IPS-15b (cell line): ENCODE data around the gene TNKS2.
"Not testable (repeated sequence)": the region's sequence is repeated elsewhere in the genome, so short reads cannot be mapped to it uniquely, and the experiment has no call there.

ENCODE experiments used
- H3K27me3 ChIP-seq: one replicate; pipeline ENCODE4 v1.6.1; 2013; ENCODE audit warnings: low read length; ENCODE audit not compliant: control insufficient read depth, insufficient read depth
- H3K36me3 ChIP-seq: one replicate; pipeline ENCODE4 v1.6.1; 2013; ENCODE audit warnings: low read length; ENCODE audit not compliant: control insufficient read depth, insufficient read depth
- H3K4me1 ChIP-seq: one replicate; pipeline ENCODE4 v1.6.1; 2013; ENCODE audit warnings: mild to moderate bottlenecking, low read length; ENCODE audit not compliant: control insufficient read depth, insufficient read depth
- H3K4me3 ChIP-seq: one replicate; pipeline ENCODE4 v1.5.1; 2013; ENCODE audit warnings: low read depth, low read length
- H3K9ac ChIP-seq: one replicate; pipeline ENCODE4 v1.6.1; 2013; ENCODE audit warnings: low read depth, mild to moderate bottlenecking, low read length
- H3K9me3 ChIP-seq: one replicate; pipeline ENCODE4 v1.6.1; 2013; ENCODE audit warnings: mild to moderate bottlenecking, low read length; ENCODE audit not compliant: control insufficient read depth, insufficient read depth

The TNKS2 gene

DNA sequence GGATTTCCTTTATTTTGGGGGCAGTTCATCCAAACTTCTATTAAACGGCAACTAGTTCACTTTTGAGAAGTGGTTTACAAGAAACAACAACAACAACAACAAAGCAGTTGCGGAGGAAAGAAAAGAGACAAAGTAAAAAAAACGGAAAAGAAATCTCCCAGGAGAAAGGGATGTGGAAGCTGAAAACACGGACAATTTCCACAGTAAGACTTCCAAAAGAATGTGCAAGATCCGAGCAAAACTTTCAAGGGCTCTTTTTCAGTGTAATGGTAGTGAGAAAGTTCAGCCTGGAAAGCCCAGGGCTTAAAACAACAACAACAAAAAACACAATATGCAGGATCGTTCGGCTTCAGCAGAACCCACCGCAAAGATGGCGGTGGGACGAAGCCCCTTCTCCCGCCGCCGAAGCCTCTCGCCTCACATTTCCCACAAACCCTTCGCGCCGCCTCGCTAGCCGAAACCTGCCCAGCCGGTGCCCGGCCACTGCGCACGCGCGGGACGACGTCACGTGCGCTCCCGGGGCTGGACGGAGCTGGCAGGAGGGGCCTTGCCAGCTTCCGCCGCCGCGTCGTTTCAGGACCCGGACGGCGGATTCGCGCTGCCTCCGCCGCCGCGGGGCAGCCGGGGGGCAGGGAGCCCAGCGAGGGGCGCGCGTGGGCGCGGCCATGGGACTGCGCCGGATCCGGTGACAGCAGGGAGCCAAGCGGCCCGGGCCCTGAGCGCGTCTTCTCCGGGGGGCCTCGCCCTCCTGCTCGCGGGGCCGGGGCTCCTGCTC lies at the start of gene TNKS2:
TNKS2 (plus strand) TSS at position 553 of the 775 bp plus-strand sequence. CDS start 265 bp downstream, outside the sequence.
- H3K4me1 ChIP-seq: peaks cover 21% of the 10 kb centered on the region

DNA sequence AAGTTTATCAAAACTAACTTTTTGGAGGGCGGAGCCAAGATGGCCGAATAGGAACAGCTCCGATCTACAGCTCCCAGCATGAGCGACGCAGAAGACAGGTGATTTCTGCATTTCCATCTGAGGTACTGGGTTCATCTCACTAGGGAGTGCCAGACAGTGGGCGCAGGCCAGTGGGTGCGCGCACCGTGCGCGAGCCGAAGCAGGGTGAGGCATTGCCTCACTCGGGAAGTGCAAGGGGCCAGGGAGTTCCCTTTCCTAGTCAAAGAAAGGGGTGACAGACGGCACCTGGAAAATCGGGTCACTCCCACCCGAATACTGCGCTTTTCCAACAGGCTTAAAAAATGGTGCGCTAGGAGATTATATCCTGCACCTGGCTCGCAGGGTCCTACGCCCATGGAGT lies 48.6 kb upstream of the TNKS2 start:
- H3K27me3 ChIP-seq, H3K36me3 ChIP-seq, H3K9ac ChIP-seq, H3K4me1 ChIP-seq, H3K9me3 ChIP-seq: not testable (repeated sequence)
- H3K4me3 ChIP-seq: peak overlapping the region; percentile 20

More for the DNA sequence above, at the start of gene TNKS2:
- Histone ChIP-seq H3K9me3 (no peaks in the 10 kb centered on the region), H3K36me3 (no peaks in the 10 kb centered on the region), H3K4me3 (peak within 1 kb of the TSS; percentile 84), H3K9ac (peak within 1 kb of the TSS; percentile 92), H3K27me3 (no peaks in the 10 kb centered on the region)

- no peak overlapping the region for H3K9ac ChIP-seq
- no peaks in the 10 kb centered on the region for H3K36me3 ChIP-seq
- H3K4me1 ChIP-seq: no peaks in the 10 kb centered on the region
- no peak overlapping the region for H3K4me3 ChIP-seq
- H3K9me3 ChIP-seq: no peaks in the 10 kb centered on the region
- no peaks in the 10 kb centered on the region for H3K27me3 ChIP-seq
These were observed 41.9 kb upstream of the TNKS2 start for GRCh38 chr10:91756286-91756685.

GRCh38 chr10:91758303-91759146 lies 39.7 kb upstream of the TNKS2 start:
- no peaks in the 10 kb centered on the region for H3K27me3 ChIP-seq

DNA sequence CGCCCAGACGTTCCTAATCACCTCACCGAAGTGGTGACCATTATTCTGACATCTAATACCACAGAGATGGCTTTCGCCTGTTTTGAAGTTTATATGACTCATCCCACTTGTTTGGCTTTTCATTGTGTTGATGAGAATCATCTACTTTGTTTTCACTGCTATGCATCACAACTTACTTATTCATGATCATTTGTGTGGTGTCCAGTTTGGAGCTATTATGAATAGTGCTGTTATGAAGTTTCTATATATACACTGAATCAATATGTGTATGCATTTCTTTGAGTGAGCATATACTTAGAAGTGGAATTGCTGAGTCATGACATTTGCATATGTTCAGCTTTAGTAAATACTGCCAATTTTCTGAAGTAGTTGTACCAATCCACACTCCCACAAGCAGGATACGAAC lies 38.6 kb upstream of the TNKS2 start:
- no peaks in the 10 kb centered on the region for H3K4me1 ChIP-seq
- H3K9ac ChIP-seq: no peak overlapping the region
- no peak overlapping the region for H3K4me3 ChIP-seq
- H3K9me3 ChIP-seq: no peaks in the 10 kb centered on the region
- no peaks in the 10 kb centered on the region for H3K36me3 ChIP-seq
- H3K27me3 ChIP-seq: no peaks in the 10 kb centered on the region

More at GRCh38 chr10:91758303-91759146, 39.7 kb upstream of the TNKS2 start:
- H3K36me3 ChIP-seq: no peaks in the 10 kb centered on the region
- no peak overlapping the region for H3K9ac ChIP-seq
- no peaks in the 10 kb centered on the region for H3K4me1 ChIP-seq
- no peak overlapping the region for H3K4me3 ChIP-seq
- no peaks in the 10 kb centered on the region for H3K9me3 ChIP-seq

GRCh38 chr10:91761721-91762120 lies 36.5 kb upstream of the TNKS2 start:
- no peaks in the 10 kb centered on the region for H3K36me3 ChIP-seq
- no peak overlapping the region for H3K9ac ChIP-seq
- no peaks in the 10 kb centered on the region for H3K27me3 ChIP-seq
- H3K4me3 ChIP-seq: no peak overlapping the region
- H3K9me3 ChIP-seq: no peaks in the 10 kb centered on the region
- H3K4me1 ChIP-seq: no peaks in the 10 kb centered on the region

- H3K4me3 ChIP-seq: no peak overlapping the region
- no peaks in the 10 kb centered on the region for H3K4me1 ChIP-seq
- no peak overlapping the region for H3K9ac ChIP-seq
- H3K9me3 ChIP-seq: no peaks in the 10 kb centered on the region
- H3K36me3 ChIP-seq: no peaks in the 10 kb centered on the region
- no peaks in the 10 kb centered on the region for H3K27me3 ChIP-seq
These were observed 35.3 kb upstream of the TNKS2 start for GRCh38 chr10:91762878-91763277.

- Histone ChIP-seq H3K4me1 (no peaks in the 10 kb centered on the region), H3K36me3 (no peaks in the 10 kb centered on the region), H3K27me3 (no peaks in the 10 kb centered on the region), H3K9ac (no peak overlapping the region), H3K9me3 (no peaks in the 10 kb centered on the region), H3K4me3 (no peak overlapping the region)
These were observed 31.6 kb upstream of the TNKS2 start for GRCh38 chr10:91766676-91767075.

- Histone ChIP-seq H3K9me3 (no peaks in the 10 kb centered on the region), H3K9ac (no peak overlapping the region), H3K36me3 (no peaks in the 10 kb centered on the region), H3K27me3 (no peaks in the 10 kb centered on the region), H3K4me1 (no peaks in the 10 kb centered on the region), H3K4me3 (no peak overlapping the region)
These were observed 30.1 kb upstream of the TNKS2 start for GRCh38 chr10:91768123-91768522.

GRCh38 chr10:91771907-91772306 lies 26.3 kb upstream of the TNKS2 start:
- no peaks in the 10 kb centered on the region for H3K27me3 ChIP-seq
- no peak overlapping the region for H3K9ac ChIP-seq
- no peaks in the 10 kb centered on the region for H3K36me3 ChIP-seq
- no peaks in the 10 kb centered on the region for H3K4me1 ChIP-seq
- H3K4me3 ChIP-seq: no peak overlapping the region
- no peaks in the 10 kb centered on the region for H3K9me3 ChIP-seq

DNA sequence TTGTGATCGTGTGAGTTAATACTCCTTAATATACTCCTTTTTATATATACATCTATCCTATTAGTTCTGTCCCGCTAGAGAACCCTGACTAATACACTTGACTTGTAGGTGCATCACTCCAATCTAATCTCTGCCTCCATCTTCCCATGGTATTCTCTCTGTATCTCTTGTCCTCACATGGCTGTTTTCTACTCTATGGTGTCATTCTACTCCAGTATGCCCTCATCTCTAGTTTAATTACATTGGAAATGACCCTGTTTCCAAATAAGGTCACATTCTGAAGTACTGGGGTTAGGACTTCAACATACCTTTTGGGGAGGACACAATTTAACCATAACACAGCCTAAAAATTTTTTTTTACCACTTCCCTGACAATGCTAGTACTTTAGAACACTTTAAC lies 25.8 kb upstream of the TNKS2 start:
- no peaks in the 10 kb centered on the region for H3K36me3 ChIP-seq
- H3K4me1 ChIP-seq: no peaks in the 10 kb centered on the region
- no peak overlapping the region for H3K9ac ChIP-seq
- no peak overlapping the region for H3K4me3 ChIP-seq
- no peaks in the 10 kb centered on the region for H3K9me3 ChIP-seq
- H3K27me3 ChIP-seq: no peaks in the 10 kb centered on the region

DNA sequence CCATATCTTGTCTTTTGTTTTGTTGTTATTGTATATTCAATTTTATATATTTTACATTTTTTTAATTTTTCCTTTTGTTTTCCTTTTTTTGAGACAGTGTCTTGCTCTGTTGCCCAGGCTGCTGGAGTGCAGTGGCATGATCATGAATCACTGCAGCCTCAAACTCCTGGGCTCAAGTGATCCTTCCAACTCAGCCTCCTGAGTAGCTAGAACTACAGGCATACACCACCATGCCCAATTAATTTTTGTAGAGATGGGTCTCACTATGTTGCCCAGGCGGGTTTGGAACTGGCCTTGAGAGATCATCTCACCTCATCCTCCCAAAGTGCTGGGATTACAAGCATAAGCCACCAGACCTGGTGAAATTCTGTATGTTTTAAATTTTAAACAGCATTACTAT lies 25.4 kb upstream of the TNKS2 start:
- H3K36me3 ChIP-seq: no peaks in the 10 kb centered on the region
- H3K9ac ChIP-seq: no peak overlapping the region

More for the DNA sequence above, 25.4 kb upstream of the TNKS2 start:
- no peaks in the 10 kb centered on the region for H3K27me3 ChIP-seq
- no peaks in the 10 kb centered on the region for H3K9me3 ChIP-seq
- H3K4me1 ChIP-seq: no peaks in the 10 kb centered on the region
- H3K4me3 ChIP-seq: no peak overlapping the region
